Gastrocnemius medialis (tissue), 4 donors: ENCODE data around the gene LPAR5.

ENCODE experiments used
- POLR2A ChIP-seq, 2 donors: fragments of 450-650 bp; IDR thresholded peaks; one replicate each; pipeline ENCODE4 v1.6.1; 2017; ENCODE audit warnings: antibody characterized with exemption in 2 of 2, mild to moderate bottlenecking in 2 of 2, moderate library complexity in 2 of 2
- TF ChIP-seq, protein P1 (sequence below), 5 experiments: fragments of 450-650 bp in 3 of 5; fragments of 200-600 bp in 2 of 5; sonication (generic) in 2 of 5; IDR thresholded peaks in 4 of 5; conservative IDR thresholded peaks in 1 of 5; 1 replicate in 4 of 5; 2 replicates in 1 of 5; pipeline ENCODE4 v1.5.1; 2016 to 2019; ENCODE audit warnings: antibody characterized with exemption in 5 of 5, mild to moderate bottlenecking in 3 of 5, moderate library complexity in 3 of 5

DNA sequence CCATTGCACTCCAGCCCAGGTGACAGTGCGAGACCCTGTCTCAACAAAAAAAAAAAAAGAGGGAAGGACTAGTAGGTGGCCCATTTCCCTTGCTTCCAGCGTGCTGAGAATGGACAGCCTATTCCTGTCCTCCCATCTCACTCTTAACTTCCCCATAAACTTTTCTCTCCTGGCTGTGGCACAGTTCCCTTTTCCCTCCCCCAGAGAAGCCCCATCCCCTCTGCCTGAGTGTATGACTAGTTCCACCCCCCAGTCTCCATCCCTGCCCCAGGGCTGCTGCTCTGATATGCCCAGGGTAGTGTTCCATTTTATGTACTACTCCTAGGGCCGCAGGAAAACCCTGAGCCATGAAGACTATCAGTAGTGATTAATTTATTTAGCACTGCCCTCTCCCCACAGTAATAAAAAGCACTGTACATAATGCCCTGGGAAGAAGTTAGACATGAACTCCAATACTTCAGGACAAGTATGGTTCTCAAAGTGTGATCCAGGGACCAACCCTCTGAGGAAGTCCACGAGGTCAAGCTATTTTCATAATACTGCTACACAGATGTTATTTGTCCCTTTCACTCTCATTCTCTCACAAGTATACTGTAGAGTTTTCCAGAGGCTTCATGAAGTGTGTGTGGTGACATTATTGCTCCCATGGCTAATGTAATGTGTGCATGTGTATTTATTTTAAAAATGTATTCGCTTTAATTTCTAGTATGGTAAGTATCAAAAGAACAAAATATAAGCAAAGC is 17.1 kb downstream of the LPAR5 start:
- no peak for TF ChIP-seq POLR2A (IDR thresholded peaks at IDR 0.05)
- TF ChIP-seq, protein P1, sequence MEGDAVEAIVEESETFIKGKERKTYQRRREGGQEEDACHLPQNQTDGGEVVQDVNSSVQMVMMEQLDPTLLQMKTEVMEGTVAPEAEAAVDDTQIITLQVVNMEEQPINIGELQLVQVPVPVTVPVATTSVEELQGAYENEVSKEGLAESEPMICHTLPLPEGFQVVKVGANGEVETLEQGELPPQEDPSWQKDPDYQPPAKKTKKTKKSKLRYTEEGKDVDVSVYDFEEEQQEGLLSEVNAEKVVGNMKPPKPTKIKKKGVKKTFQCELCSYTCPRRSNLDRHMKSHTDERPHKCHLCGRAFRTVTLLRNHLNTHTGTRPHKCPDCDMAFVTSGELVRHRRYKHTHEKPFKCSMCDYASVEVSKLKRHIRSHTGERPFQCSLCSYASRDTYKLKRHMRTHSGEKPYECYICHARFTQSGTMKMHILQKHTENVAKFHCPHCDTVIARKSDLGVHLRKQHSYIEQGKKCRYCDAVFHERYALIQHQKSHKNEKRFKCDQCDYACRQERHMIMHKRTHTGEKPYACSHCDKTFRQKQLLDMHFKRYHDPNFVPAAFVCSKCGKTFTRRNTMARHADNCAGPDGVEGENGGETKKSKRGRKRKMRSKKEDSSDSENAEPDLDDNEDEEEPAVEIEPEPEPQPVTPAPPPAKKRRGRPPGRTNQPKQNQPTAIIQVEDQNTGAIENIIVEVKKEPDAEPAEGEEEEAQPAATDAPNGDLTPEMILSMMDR (IDR thresholded peaks at IDR 0.05 in 4 of 5, conservative IDR thresholded peaks at IDR 0.05 in 1 of 5), result no peak
